ENCODE measurements around the gene DUSP9.

The DUSP9 gene

DNA sequence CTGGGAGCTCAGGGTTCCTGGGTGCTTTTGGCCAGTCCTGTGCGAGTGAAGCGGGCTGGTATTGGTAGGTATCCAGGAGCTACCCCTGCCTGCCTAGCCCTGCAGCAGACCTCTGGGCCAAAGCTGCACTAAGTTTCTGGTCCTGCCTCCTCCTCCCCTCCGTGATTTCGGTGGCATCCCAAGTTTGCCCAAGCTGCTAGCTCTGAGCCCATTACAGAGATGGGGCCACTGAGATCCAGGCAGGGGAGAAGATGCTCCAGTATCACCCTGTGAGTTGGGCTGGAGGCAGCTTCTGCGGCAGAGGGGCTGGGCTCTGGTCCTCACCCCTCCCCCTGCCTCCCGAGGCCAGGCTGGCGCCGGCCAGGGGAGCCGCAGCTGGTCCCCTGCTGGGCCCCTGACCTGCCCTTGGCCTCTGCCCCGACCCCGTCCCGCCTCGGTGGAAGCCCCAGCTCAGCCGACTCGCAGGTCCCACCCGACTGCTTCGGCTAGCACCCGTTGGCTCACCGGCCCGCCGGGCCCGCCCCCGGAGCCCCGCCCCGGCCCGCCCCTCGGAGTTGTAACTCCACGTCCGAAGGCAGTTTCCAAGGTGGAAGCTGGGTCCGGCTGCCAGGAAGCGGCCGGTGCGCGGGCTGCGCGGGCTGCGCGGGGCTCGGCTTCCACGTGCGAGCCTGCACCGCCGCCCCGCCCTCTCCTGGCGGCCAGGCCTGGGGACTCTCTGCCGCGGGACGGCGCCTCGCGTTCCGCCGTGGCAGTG, at the start of gene DUSP9:
Gene DUSP9, plus strand, starts transcription at position 584 of the 754 bp plus-strand sequence. CDS start 751 bp downstream, outside the sequence.
- no peak for TF ChIP-seq CTCF (IDR thresholded peaks at IDR 0.05)
- H3K4me1 Mint-ChIP-seq = peaks cover 18% of the 10 kb centered on the region
- H3K27ac Mint-ChIP-seq = no peak within 1 kb of the TSS
- peaks cover 1% of the 10 kb centered on the region for H3K36me3 Mint-ChIP-seq (ENCODE audit: low read depth)
- DNase-seq = peak; percentile 87
- H3K27me3 Mint-ChIP-seq (ENCODE audit: low read depth, poor library complexity) = peaks cover 50% of the 10 kb centered on the region
- H3K4me3 Mint-ChIP-seq = peak within 1 kb of the TSS; percentile 63
- peaks cover 30% of the 10 kb centered on the region for H3K9me3 Mint-ChIP-seq

- Mint-ChIP-seq H3K27ac (no peak within 1 kb of the TSS), H3K4me3 (peak within 1 kb of the TSS; percentile 85), H3K4me1 (peaks cover 19% of the 10 kb centered on the region), H3K9me3 (peaks cover 71% of the 10 kb centered on the region), H3K27me3 (ENCODE audit: low read depth, poor library complexity) (peaks cover 20% of the 10 kb centered on the region), H3K36me3 (ENCODE audit: low read depth) (peaks cover 18% of the 10 kb centered on the region)
- peak; percentile 36 for DNase-seq
- no peak for TF ChIP-seq CTCF (IDR thresholded peaks at IDR 0.05)
Measured at GRCh38 chrX:153598541-153599191, 48.3 kb upstream of the DUSP9 start, which contains the start of gene CCNQ. Gene CCNQ (minus strand): TSS chrX:153599139. CDS start chrX:153599073, 66 bp downstream.

DNA sequence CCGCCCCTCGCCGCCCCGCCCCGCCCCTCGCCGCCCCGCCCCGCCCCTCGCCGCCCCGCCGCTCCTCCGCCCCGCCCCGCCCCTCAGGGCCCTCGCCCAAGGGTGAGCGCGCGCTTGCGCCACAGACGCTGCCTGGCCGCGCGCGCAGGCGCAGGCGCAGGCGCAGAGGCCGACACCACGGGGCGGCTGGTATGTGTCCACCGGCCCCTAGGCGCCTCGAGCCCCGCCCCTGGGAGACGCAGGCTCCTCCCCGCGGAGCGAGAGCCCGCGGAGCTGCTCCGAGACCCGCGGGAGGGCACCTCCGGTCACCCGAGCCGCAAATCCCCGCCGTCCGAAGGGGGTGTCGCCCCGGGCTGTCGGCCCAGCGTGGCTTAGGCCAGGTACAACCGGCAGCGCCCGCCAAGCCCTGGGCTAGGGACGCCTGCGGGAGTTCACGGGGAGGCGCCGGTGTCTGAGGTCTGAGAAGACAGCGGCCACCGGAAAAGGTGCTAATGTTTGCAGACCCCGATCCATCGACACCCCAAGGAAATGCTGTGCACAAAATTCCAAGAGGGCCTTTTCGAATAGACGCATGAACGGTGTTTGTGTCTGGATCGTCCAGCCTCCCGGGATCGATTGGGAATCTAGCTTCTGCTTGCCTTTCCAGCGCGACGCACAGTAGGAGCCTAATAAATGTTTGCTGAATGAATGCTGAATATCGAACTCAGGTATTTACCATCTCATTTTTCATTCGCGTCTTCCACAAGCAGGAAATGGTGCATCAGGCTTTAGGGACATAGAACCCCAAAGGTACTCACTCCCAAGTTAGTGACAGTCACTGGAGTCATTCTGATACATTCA, 47.6 kb upstream of the DUSP9 start:
- Mint-ChIP-seq H3K27me3 (ENCODE audit: low read depth, poor library complexity) (peaks cover 21% of the 10 kb centered on the region), H3K36me3 (ENCODE audit: low read depth) (peaks cover 18% of the 10 kb centered on the region), H3K4me1 (peaks cover 19% of the 10 kb centered on the region), H3K4me3 (peak overlapping the region; percentile 82), H3K9me3 (peaks cover 73% of the 10 kb centered on the region), H3K27ac (no peak overlapping the region)
- no peak for TF ChIP-seq CTCF (IDR thresholded peaks at IDR 0.05)
- DNase-seq = peak; percentile 90

DNA sequence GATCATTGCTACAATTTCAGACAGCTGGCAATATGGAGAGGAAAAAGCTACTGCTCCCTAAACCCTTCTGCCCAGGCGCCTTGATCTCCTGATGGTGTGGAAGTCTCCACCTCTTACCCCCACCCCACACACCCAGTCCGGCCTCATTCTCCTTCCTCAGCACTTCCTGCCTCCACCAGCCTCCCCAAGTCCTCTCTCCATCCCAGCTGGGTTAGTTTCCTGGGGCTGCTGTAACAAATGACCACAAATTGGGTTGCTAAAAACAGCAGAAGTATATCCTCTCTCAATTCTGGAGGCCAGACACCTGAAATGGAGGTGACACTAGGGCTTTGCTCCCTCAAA, 47.0 kb upstream of the DUSP9 start:
- H3K4me3 Mint-ChIP-seq = peak overlapping the region; percentile 82
- peaks cover 22% of the 10 kb centered on the region for H3K27me3 Mint-ChIP-seq (ENCODE audit: low read depth, poor library complexity)
- H3K36me3 Mint-ChIP-seq (ENCODE audit: low read depth) = peaks cover 18% of the 10 kb centered on the region
- H3K9me3 Mint-ChIP-seq = peaks cover 73% of the 10 kb centered on the region
- H3K27ac Mint-ChIP-seq = no peak overlapping the region
- no peak for DNase-seq
- no peak for TF ChIP-seq CTCF (IDR thresholded peaks at IDR 0.05)
- peaks cover 19% of the 10 kb centered on the region for H3K4me1 Mint-ChIP-seq

GRCh38 chrX:153600921-153601320, 46.1 kb upstream of the DUSP9 start:
- peak overlapping the region; percentile 82 for H3K4me3 Mint-ChIP-seq
- no peak overlapping the region for H3K27ac Mint-ChIP-seq
- peaks cover 75% of the 10 kb centered on the region for H3K9me3 Mint-ChIP-seq
- TF ChIP-seq CTCF (IDR thresholded peaks at IDR 0.05) = no peak
- DNase-seq = no peak
- H3K27me3 Mint-ChIP-seq (ENCODE audit: low read depth, poor library complexity) = peaks cover 25% of the 10 kb centered on the region
- H3K36me3 Mint-ChIP-seq (ENCODE audit: low read depth) = peaks cover 13% of the 10 kb centered on the region
- H3K4me1 Mint-ChIP-seq = peaks cover 19% of the 10 kb centered on the region
